ENCODE data around the gene VPS8. TPM values are rescaled to one million over a fixed set of nuclear protein-coding genes. Genes with fewer than 3 reads are reported as not detected.

Gene VPS8
- total and polyA plus RNA-seq, 9 of the 15 experiments (the other 6 are each of a cell fraction or from before 2014, with no cell fraction given): 7.2 to 41.0 (median 28.3) TPM

DNA sequence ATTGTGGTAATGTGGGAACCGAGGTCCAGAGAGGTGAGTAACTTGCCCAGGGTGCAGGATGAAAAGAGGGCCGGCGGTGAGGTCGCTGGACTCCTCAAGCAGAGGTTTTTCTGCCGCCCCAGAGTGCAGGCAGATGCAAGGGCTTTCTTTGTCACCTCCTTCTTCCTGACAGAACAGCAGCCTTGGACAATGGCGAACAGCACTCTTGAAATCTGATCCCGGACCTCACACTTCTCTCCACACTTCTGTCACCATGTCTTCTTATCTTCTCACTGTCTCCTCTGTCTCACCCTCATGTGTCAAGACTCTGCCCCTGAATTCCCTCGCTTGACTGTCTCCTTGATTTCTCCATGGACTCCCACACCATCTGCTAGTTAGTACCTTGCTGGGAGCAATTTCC, 15.4 kb upstream of the VPS8 start (continued):
- TF ChIP-seq, protein P1, sequence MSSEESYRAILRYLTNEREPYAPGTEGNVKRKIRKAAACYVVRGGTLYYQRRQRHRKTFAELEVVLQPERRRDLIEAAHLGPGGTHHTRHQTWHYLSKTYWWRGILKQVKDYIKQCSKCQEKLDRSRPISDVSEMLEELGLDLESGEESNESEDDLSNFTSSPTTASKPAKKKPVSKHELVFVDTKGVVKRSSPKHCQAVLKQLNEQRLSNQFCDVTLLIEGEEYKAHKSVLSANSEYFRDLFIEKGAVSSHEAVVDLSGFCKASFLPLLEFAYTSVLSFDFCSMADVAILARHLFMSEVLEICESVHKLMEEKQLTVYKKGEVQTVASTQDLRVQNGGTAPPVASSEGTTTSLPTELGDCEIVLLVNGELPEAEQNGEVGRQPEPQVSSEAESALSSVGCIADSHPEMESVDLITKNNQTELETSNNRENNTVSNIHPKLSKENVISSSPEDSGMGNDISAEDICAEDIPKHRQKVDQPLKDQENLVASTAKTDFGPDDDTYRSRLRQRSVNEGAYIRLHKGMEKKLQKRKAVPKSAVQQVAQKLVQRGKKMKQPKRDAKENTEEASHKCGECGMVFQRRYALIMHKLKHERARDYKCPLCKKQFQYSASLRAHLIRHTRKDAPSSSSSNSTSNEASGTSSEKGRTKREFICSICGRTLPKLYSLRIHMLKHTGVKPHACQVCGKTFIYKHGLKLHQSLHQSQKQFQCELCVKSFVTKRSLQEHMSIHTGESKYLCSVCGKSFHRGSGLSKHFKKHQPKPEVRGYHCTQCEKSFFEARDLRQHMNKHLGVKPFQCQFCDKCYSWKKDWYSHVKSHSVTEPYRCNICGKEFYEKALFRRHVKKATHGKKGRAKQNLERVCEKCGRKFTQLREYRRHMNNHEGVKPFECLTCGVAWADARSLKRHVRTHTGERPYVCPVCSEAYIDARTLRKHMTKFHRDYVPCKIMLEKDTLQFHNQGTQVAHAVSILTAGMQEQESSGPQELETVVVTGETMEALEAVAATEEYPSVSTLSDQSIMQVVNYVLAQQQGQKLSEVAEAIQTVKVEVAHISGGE (CRISPR knock-in tag; IDR thresholded peaks at IDR 0.05): no peak
- TF ChIP-seq ELF1 (tag; IDR thresholded peaks at IDR 0.05) (no peak), POLR3A (IDR thresholded peaks at IDR 0.05; ENCODE audit: borderline replicate concordance, extremely low read depth, insufficient read depth, insufficient read length) (no peak), PHTF2 (CRISPR knock-in tag; IDR thresholded peaks at IDR 0.05) (no peak), ETS2 (tag; IDR thresholded peaks at IDR 0.05; ENCODE audit: borderline replicate concordance, poor library complexity, severe bottlenecking) (no peak), GATA2 (CRISPR knock-in tag; IDR thresholded peaks at IDR 0.05) (no peak), GTF2A2 (tag; IDR thresholded peaks at IDR 0.05) (no peak), SOX6 (IDR thresholded peaks at IDR 0.05) (peak; percentile 41; the same call in 1 of the 2 replicates), CXXC5 (CRISPR knock-in tag; IDR thresholded peaks at IDR 0.05) (no peak), HOXB6 (CRISPR knock-in tag; IDR thresholded peaks at IDR 0.05; ENCODE audit: borderline replicate concordance) (no peak), ZNF76 (CRISPR knock-in tag; IDR thresholded peaks at IDR 0.05; ENCODE audit: borderline replicate concordance) (no peak), ZFP1 (CRISPR knock-in tag; IDR thresholded peaks at IDR 0.05) (no peak), PHB (CRISPR knock-in tag; IDR thresholded peaks at IDR 0.05) (no peak), KAT7 (CRISPR knock-in tag; IDR thresholded peaks at IDR 0.05; ENCODE audit: borderline replicate concordance) (no peak)
- TF ChIP-seq, protein P2, sequence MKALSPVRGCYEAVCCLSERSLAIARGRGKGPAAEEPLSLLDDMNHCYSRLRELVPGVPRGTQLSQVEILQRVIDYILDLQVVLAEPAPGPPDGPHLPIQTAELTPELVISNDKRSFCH (CRISPR knock-in tag; IDR thresholded peaks at IDR 0.05): no peak
- TF ChIP-seq, protein P2 (tag; IDR thresholded peaks at IDR 0.05): no peak
- TF ChIP-seq, protein P3, sequence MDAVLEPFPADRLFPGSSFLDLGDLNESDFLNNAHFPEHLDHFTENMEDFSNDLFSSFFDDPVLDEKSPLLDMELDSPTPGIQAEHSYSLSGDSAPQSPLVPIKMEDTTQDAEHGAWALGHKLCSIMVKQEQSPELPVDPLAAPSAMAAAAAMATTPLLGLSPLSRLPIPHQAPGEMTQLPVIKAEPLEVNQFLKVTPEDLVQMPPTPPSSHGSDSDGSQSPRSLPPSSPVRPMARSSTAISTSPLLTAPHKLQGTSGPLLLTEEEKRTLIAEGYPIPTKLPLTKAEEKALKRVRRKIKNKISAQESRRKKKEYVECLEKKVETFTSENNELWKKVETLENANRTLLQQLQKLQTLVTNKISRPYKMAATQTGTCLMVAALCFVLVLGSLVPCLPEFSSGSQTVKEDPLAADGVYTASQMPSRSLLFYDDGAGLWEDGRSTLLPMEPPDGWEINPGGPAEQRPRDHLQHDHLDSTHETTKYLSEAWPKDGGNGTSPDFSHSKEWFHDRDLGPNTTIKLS (IDR thresholded peaks at IDR 0.05; ENCODE audit: borderline replicate concordance, low read depth): no peak
- TF ChIP-seq, protein P4, sequence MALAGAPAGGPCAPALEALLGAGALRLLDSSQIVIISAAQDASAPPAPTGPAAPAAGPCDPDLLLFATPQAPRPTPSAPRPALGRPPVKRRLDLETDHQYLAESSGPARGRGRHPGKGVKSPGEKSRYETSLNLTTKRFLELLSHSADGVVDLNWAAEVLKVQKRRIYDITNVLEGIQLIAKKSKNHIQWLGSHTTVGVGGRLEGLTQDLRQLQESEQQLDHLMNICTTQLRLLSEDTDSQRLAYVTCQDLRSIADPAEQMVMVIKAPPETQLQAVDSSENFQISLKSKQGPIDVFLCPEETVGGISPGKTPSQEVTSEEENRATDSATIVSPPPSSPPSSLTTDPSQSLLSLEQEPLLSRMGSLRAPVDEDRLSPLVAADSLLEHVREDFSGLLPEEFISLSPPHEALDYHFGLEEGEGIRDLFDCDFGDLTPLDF (CRISPR knock-in tag; IDR thresholded peaks at IDR 0.05): no peak
- TF ChIP-seq, protein P5, sequence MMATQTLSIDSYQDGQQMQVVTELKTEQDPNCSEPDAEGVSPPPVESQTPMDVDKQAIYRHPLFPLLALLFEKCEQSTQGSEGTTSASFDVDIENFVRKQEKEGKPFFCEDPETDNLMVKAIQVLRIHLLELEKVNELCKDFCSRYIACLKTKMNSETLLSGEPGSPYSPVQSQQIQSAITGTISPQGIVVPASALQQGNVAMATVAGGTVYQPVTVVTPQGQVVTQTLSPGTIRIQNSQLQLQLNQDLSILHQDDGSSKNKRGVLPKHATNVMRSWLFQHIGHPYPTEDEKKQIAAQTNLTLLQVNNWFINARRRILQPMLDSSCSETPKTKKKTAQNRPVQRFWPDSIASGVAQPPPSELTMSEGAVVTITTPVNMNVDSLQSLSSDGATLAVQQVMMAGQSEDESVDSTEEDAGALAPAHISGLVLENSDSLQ (IDR thresholded peaks at IDR 0.05): peak; percentile 31; the same call in 1 of the 2 replicates

Measured in K562 (cell line).